Liver (tissue), 9 donors: ENCODE results near the gene DNAJB13. TPM values are rescaled to one million over a fixed set of nuclear protein-coding genes. Genes with fewer than 3 reads are reported as not detected.

Experiments
- DNase-seq: peaks from one replicate; pipeline ENCODE4 v3.0.0-alpha.2; 2017; ENCODE audit warnings: low spot score
- H3K27ac ChIP-seq, 2 donors: one replicate each; pipeline ENCODE4 v1.7.0; 2013; ENCODE audit warnings: inconsistent platforms in 2 of 2, low read length in 2 of 2, control low read depth in 1 of 2, low read depth in 1 of 2, mild to moderate bottlenecking in 1 of 2
- H3K27me3 ChIP-seq, 4 donors: one replicate each; pipeline versions ENCODE4 v1.6.1 to v1.7.0; 2013; ENCODE audit warnings: low read length in 3 of 4, inconsistent platforms in 1 of 4, mild to moderate bottlenecking in 1 of 4, moderate library complexity in 1 of 4; ENCODE audit not compliant: control insufficient read depth in 4 of 4, insufficient read depth in 4 of 4
- H3K36me3 ChIP-seq, 4 donors: one replicate each; pipeline versions ENCODE4 v1.6.1 to v1.7.0; 2013; ENCODE audit warnings: low read length in 3 of 4, mild to moderate bottlenecking in 3 of 4, low read depth in 1 of 4, moderate library complexity in 1 of 4; ENCODE audit not compliant: control insufficient read depth in 4 of 4, insufficient read depth in 3 of 4
- H3K4me1 ChIP-seq, 4 donors: one replicate each; pipeline versions ENCODE4 v1.6.1 to v1.7.0; 2013; ENCODE audit warnings: low read length in 3 of 4, mild to moderate bottlenecking in 3 of 4, moderate library complexity in 1 of 4; ENCODE audit not compliant: control insufficient read depth in 4 of 4, insufficient read depth in 4 of 4
- H3K4me3 ChIP-seq, 3 donors: one replicate each; pipeline versions ENCODE4 v1.6.1 to v1.7.0; 2013; ENCODE audit warnings: low read length in 3 of 3, control low read depth in 1 of 3, low read depth in 1 of 3, mild to moderate bottlenecking in 1 of 3
- H3K9ac ChIP-seq, 2 donors: one replicate each; pipeline ENCODE4 v1.7.0; 2013; ENCODE audit warnings: low read length in 2 of 2, mild to moderate bottlenecking in 2 of 2, moderate library complexity in 2 of 2, control low read depth in 1 of 2, low read depth in 1 of 2
- H3K9me3 ChIP-seq, 4 donors: one replicate each; pipeline versions ENCODE4 v1.6.1 to v1.7.0; 2013; ENCODE audit warnings: low read length in 3 of 4; ENCODE audit not compliant: control insufficient read depth in 4 of 4
- CTCF ChIP-seq: fragments of 150-350 bp; IDR thresholded peaks from 2 replicates; pipeline ENCODE4 v1.5.1; 2017; ENCODE audit warnings: improper control_type of control experiment, low read depth, low read length; ENCODE audit not compliant: missing input control
- EGR1 ChIP-seq, 2 donors: IDR thresholded peaks; 2 replicates each; pipeline ENCODE4 v1.6.1; 2016 to 2018; ENCODE audit warnings: antibody characterized with exemption in 2 of 2, low read depth in 2 of 2
- FOXA1 ChIP-seq: IDR thresholded peaks from 2 replicates; pipeline ENCODE4 v1.6.1; 2016; ENCODE audit warnings: antibody characterized with exemption
- FOXA2 ChIP-seq: IDR thresholded peaks from 2 replicates; pipeline ENCODE4 v1.6.1; 2016; ENCODE audit warnings: antibody characterized with exemption
- GABPA ChIP-seq, 2 donors: IDR thresholded peaks in 1 of 2; conservative IDR thresholded peaks in 1 of 2; 2 replicates each; pipeline ENCODE4 v1.6.1; 2016; ENCODE audit warnings: antibody characterized with exemption in 2 of 2, mild to moderate bottlenecking in 1 of 2, moderate library complexity in 1 of 2
- HNF4A ChIP-seq, 2 donors: conservative IDR thresholded peaks; 2 replicates each; pipeline ENCODE4 v1.6.1; 2016; ENCODE audit warnings: antibody characterized with exemption in 2 of 2, mild to moderate bottlenecking in 2 of 2
- HNF4G ChIP-seq: IDR thresholded peaks from 2 replicates; pipeline ENCODE4 v1.6.1; 2016; ENCODE audit warnings: antibody characterized with exemption
- JUND ChIP-seq, 2 donors: IDR thresholded peaks; 2 replicates each; pipeline ENCODE4 v1.6.1; 2016; ENCODE audit warnings: antibody characterized with exemption in 2 of 2
- NR2F2 ChIP-seq: IDR thresholded peaks from 2 replicates; pipeline ENCODE4 v1.6.1; 2016; ENCODE audit warnings: antibody characterized with exemption
- RAD21 ChIP-seq, 2 donors: IDR thresholded peaks; 2 replicates each; pipeline ENCODE4 v1.6.1; 2016; ENCODE audit warnings: antibody characterized with exemption in 2 of 2, mild to moderate bottlenecking in 2 of 2
- REST ChIP-seq: IDR thresholded peaks from 2 replicates; pipeline ENCODE4 v1.6.1; 2016; ENCODE audit warnings: antibody characterized with exemption, mild to moderate bottlenecking
- RXRA ChIP-seq, 2 donors: IDR thresholded peaks; 2 replicates each; pipeline ENCODE4 v1.6.1; 2017 to 2018; ENCODE audit warnings: antibody characterized with exemption in 2 of 2, mild to moderate bottlenecking in 1 of 2
- SP1 ChIP-seq: IDR thresholded peaks from 2 replicates; pipeline ENCODE4 v1.6.1; 2018; ENCODE audit warnings: antibody characterized with exemption, mild to moderate bottlenecking
- TAF1 ChIP-seq: conservative IDR thresholded peaks from 2 replicates; pipeline ENCODE4 v1.6.1; 2016; ENCODE audit warnings: antibody characterized with exemption, mild to moderate bottlenecking
- YY1 ChIP-seq: IDR thresholded peaks from 2 replicates; pipeline ENCODE4 v1.6.1; 2016; ENCODE audit warnings: antibody characterized with exemption, mild to moderate bottlenecking
- ZBTB33 ChIP-seq: IDR thresholded peaks from 2 replicates; pipeline ENCODE4 v1.6.1; 2016; ENCODE audit warnings: antibody characterized with exemption
- WGBS: extraction: QIAGEN DNeasy Blood & Tissue Kit; methylation state at CpG from one replicate; pipeline ENCODE4 v1.1.7; 2013; 5-methylcytosine and 5-hydroxymethylcytosine counted together
- polyA plus RNA-seq, 2 donors: library from polyadenylated mRNA; stranded (reverse) in 1 of 2; unstranded in 1 of 2; fragments of 200-250 nt in 1 of 2; fragments of >200 nt in 1 of 2; fragmentation: Nextera tagmentation in 1 of 2; extraction: Ambion mirVana in 1 of 2; gene quantifications; one replicate each; pipeline versions ENCODE4 v1.2.1 to v1.2.3, GENCODE V29; 2013 to 2015
- total RNA-seq, 2 donors: library from RNA; depleted of rRNA; stranded (reverse); fragments of >200 nt; gene quantifications; one replicate each; pipeline ENCODE4 v1.2.3, GENCODE V29; 2014
- TF ChIP-seq, protein P1 (sequence below): IDR thresholded peaks from 2 replicates; pipeline ENCODE4 v1.6.1; 2016; ENCODE audit warnings: antibody characterized with exemption
- TF ChIP-seq, protein P2 (sequence below): IDR thresholded peaks from 2 replicates; pipeline ENCODE4 v1.6.1; 2016; ENCODE audit warnings: antibody characterized with exemption
- donor health status: healthy.
- donor health status: healthy.
- donor health status: healthy.
- donor health status: healthy.
- donor health status: healthy.

DNAJB13 gene
- total and polyA plus RNA-seq, 4 donors = 0.08 TPM; not detected in 3

DNA sequence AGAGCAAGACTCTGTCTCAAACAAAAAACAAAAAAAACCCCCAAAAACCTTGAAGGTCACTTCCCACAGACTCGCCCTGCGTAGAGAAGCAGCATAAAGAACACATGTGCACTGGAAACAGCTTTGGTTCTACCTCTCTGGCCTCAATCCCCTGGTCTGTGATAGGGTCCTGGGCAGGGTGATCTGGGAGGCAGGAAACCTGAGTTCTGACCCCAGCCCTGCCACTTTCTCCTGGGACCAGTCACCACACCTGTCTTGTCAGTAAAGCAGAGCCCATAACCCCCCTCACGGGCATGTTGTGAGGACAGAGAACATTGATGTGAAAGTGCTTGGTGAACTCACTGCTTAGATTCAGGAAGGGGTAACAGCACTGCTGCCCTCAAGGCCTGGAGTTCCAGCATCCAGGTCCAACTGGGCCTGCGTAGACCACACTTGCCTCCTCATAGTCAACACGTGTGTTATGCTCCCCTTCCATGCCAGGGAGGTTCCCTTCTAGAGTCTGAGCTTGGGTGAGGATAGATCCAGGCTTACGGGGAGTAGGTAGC lies 20.4 kb downstream of the DNAJB13 start:
- WGBS = 78% methylated on average over 6 of the region's 6 CpGs
- H3K4me3 ChIP-seq = no peak overlapping the region
- no peak for TF ChIP-seq FOXA1
- H3K36me3 ChIP-seq = no peaks in the 10 kb centered on the region
- no peaks in the 10 kb centered on the region for H3K9me3 ChIP-seq
- no peak for DNase-seq
- no peaks in the 10 kb centered on the region for H3K4me1 ChIP-seq
- H3K27me3 ChIP-seq = no peaks in the 10 kb centered on the region
- no peak overlapping the region for H3K9ac ChIP-seq
- H3K27ac ChIP-seq = no peak overlapping the region

GRCh38 chr11:73972187-73972586 lies 21.4 kb downstream of the DNAJB13 start:
- Histone ChIP-seq H3K9ac (no peak overlapping the region), H3K27ac (no peak overlapping the region), H3K36me3 (no peaks in the 10 kb centered on the region), H3K4me1 (no peaks in the 10 kb centered on the region), H3K9me3 (no peaks in the 10 kb centered on the region), H3K4me3 (no peak overlapping the region), H3K27me3 (no peaks in the 10 kb centered on the region)
- 80% methylated on average over 1 of the region's 1 CpG for WGBS
- no peak for DNase-seq
- no peak for TF ChIP-seq RXRA (IDR thresholded peaks at IDR 0.05)
- no peak for TF ChIP-seq SP1
- TF ChIP-seq FOXA1 = no peak
- TF ChIP-seq, protein P1, sequence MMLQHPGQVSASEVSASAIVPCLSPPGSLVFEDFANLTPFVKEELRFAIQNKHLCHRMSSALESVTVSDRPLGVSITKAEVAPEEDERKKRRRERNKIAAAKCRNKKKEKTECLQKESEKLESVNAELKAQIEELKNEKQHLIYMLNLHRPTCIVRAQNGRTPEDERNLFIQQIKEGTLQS = no peak
- TF ChIP-seq HNF4G = no peak
- TF ChIP-seq EGR1 (IDR thresholded peaks at IDR 0.05; ENCODE audit: low read depth in 2 of 2) = no peak
- no peak for TF ChIP-seq FOXA2
- TF ChIP-seq YY1 = no peak
- TF ChIP-seq GABPA (IDR thresholded peaks at IDR 0.05 in 1 of 2, conservative IDR thresholded peaks at IDR 0.05 in 1 of 2) = no peak
- TF ChIP-seq REST = no peak
- TF ChIP-seq, protein P2, sequence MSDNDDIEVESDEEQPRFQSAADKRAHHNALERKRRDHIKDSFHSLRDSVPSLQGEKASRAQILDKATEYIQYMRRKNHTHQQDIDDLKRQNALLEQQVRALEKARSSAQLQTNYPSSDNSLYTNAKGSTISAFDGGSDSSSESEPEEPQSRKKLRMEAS = no peak
- TF ChIP-seq JUND (IDR thresholded peaks at IDR 0.05) = no peak
- no peak for TF ChIP-seq CTCF
- TF ChIP-seq RAD21 (IDR thresholded peaks at IDR 0.05) = no peak
- TF ChIP-seq TAF1 = no peak
- TF ChIP-seq ZBTB33 = no peak
- TF ChIP-seq HNF4A (conservative IDR thresholded peaks at IDR 0.05) = no peak
- no peak for TF ChIP-seq NR2F2
